ENCODE measurements around the gene MYO1F. TPM values are rescaled to one million over a fixed set of nuclear protein-coding genes. Genes with fewer than 3 reads are reported as not detected.

The MYO1F gene
- total and polyA plus RNA-seq, 8 donors = 3.0 to 54.8 (median 18.8) TPM

- peaks cover 0 to 11% (median 4%) of the 10 kb centered on the region in 4 donors for H3K9me3 ChIP-seq
- 2 to 6% (median 3%) methylated on average over 30 to 55 of the region's 55 CpGs for WGBS, 5 donors
- intact Hi-C loops (cut with DNase I; ENCODE audit: low total_unique reads) = no loop called here
- H3K27ac ChIP-seq = peak overlapping the region in 3 of 5 donors; percentile 18 to 58 (median 28)
- H3K27me3 ChIP-seq = peaks cover 0 to 16% (median 14%) of the 10 kb centered on the region in 3 donors
- H3K4me3 ChIP-seq = peak overlapping the region; percentile 32 to 37 (median 33)
- peaks cover 0 to 44% (median 21%) of the 10 kb centered on the region in 4 donors for H3K36me3 ChIP-seq
- TF ChIP-seq POLR2A (IDR thresholded peaks at IDR 0.05) = no peak
- TF ChIP-seq EP300 (IDR thresholded peaks at IDR 0.05) = no peak
- TF ChIP-seq CTCF (IDR thresholded peaks at IDR 0.05) = no peak
- peak in 2 of 3 donors; percentile 20 to 77 for TF ChIP-seq POLR2AphosphoS5 (IDR thresholded peaks at IDR 0.05)
- H3K4me1 ChIP-seq = peaks cover 16 to 28% (median 19%) of the 10 kb centered on the region in 4 donors
- peak; percentile 85 to 97 for DNase-seq
Measured at GRCh38 chr19:8592231-8593009, 15.2 kb upstream of the MYO1F start.

- DNase-seq = no peak
- H3K36me3 ChIP-seq = peaks cover 0 to 47% (median 19%) of the 10 kb centered on the region in 4 donors
- H3K27me3 ChIP-seq = peaks cover 0 to 28% (median 16%) of the 10 kb centered on the region in 3 donors
- TF ChIP-seq POLR2AphosphoS5 (IDR thresholded peaks at IDR 0.05) (no peak), POLR2A (IDR thresholded peaks at IDR 0.05) (no peak), CTCF (IDR thresholded peaks at IDR 0.05) (no peak), EP300 (IDR thresholded peaks at IDR 0.05) (no peak)
- peaks cover 16 to 21% (median 17%) of the 10 kb centered on the region in 4 donors for H3K4me1 ChIP-seq
- intact Hi-C loops (cut with DNase I; ENCODE audit: low total_unique reads) = no loop called here
- H3K4me3 ChIP-seq = no peak overlapping the region
- 78 to 88% (median 84%) methylated on average over 10 to 32 of the region's 32 CpGs for WGBS, 5 donors
- H3K9me3 ChIP-seq = peaks cover 0 to 11% (median 4%) of the 10 kb centered on the region in 4 donors
- H3K27ac ChIP-seq = no peak overlapping the region
Measured at GRCh38 chr19:8589177-8589714, 12.0 kb upstream of the MYO1F start.

- H3K27me3 ChIP-seq = peaks cover 0 to 14% (median 0%) of the 10 kb centered on the region in 3 donors
- no peaks in the 10 kb centered on the region for H3K4me1 ChIP-seq
- DNase-seq = peak; percentile 61
- no peaks in the 10 kb centered on the region for H3K9me3 ChIP-seq
- intact Hi-C loops (cut with DNase I; ENCODE audit: low total_unique reads) = no loop called here
- 52 to 84% (median 64%) methylated on average over 14 to 34 of the region's 34 CpGs for WGBS, 5 donors
- peaks cover 0 to 48% (median 19%) of the 10 kb centered on the region in 4 donors for H3K36me3 ChIP-seq
- H3K4me3 ChIP-seq = no peak overlapping the region
- TF ChIP-seq EP300 (IDR thresholded peaks at IDR 0.05) = no peak
- no peak for TF ChIP-seq POLR2A (IDR thresholded peaks at IDR 0.05)
- peak in 5 of 7 experiments; percentile 13 to 53 (median 35) for TF ChIP-seq CTCF (IDR thresholded peaks at IDR 0.05)
- TF ChIP-seq POLR2AphosphoS5 (IDR thresholded peaks at IDR 0.05) = no peak
- no peak overlapping the region for H3K27ac ChIP-seq
Measured at GRCh38 chr19:8585894-8586750, 8.9 kb upstream of the MYO1F start.
